Stimulated activated CD4-positive, alpha-beta T cell treated with anti-CD3 and anti-CD28 coated beads, Interleukin-1b, Interleukin-23, amount 100 ng/mL, for 4 hours (primary cell): ENCODE data around the gene CCR4.
"Not testable (repeated sequence)": the region's sequence is repeated elsewhere in the genome, so short reads cannot be mapped to it uniquely, and the experiment has no call there.

Source experiments
- DNase-seq, 2 donors: peaks; one replicate each; pipeline ENCODE4 v3.0.0-alpha.2; 2020; ENCODE audit warnings: low read depth in 2 of 2

The CCR4 gene

GRCh38 chr3:32983124-32983523 is 31.7 kb downstream of the CCR4 start:
- no peak for DNase-seq

- not testable (repeated sequence) for DNase-seq
These were observed 33.5 kb downstream of the CCR4 start for GRCh38 chr3:32984918-32985317.

- no peak for DNase-seq
These were observed 37.7 kb downstream of the CCR4 start for GRCh38 chr3:32989171-32989570.

DNA sequence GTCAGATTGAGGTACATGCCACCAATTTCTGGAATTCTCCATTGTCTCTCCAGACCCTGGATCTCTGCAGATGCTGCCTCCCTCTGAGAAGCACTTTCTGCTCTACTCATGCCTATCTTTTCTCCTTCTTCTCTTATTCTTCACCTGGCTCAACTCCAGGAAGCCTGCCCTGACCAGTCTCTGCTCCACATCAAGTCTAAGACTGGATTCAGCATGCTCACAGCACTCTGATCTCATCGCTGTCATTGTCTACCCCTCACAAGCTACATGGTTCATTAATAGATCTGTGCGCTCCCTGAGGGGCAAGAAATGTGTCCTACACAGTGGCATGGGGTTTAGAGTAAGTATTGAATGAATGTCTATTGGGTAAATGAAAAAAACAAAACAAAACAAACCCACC is 38.7 kb downstream of the CCR4 start:
- no peak for DNase-seq

DNA sequence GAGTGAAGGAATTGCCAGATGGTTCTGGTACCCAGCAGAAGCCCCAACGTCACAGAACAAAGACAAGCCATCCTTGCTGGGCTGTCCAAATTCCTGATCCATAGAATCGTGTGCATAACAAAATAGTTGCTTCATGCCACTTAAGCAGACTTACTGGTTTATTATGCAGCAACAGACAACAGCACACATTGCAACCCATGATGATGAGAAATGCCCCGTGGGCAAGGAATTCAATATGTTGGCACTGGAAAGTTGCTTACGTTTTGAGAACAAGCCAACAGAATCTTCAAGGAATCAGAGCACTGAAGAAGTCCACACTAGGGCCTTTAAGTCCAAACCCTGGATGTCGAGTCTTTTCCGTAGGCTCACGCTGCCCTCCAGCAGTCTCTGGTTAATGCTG is 40.3 kb downstream of the CCR4 start:
- DNase-seq: no peak

DNA sequence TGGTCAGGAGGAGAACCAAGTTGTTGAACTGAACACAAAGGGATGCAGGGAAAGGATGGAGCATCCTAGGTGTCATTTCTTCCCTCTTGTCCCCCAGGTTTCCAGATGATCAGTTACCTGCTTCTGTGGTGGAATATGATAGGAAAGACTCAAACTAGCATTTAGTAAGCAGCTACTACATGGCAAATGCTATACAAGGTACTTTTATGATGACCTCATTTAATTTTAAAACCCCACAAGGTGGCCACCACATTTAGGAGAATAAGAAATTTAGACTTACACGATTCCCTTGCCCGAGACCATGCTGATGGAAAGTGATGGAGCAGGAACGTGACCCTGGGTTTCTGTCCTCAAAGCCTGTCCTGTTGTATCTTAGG is 40.9 kb downstream of the CCR4 start:
- no peak for DNase-seq

GRCh38 chr3:32994045-32994444 is 42.6 kb downstream of the CCR4 start:
- no peak for DNase-seq

- DNase-seq: no peak
These were observed 43.7 kb downstream of the CCR4 start for GRCh38 chr3:32995098-32995497.

DNA sequence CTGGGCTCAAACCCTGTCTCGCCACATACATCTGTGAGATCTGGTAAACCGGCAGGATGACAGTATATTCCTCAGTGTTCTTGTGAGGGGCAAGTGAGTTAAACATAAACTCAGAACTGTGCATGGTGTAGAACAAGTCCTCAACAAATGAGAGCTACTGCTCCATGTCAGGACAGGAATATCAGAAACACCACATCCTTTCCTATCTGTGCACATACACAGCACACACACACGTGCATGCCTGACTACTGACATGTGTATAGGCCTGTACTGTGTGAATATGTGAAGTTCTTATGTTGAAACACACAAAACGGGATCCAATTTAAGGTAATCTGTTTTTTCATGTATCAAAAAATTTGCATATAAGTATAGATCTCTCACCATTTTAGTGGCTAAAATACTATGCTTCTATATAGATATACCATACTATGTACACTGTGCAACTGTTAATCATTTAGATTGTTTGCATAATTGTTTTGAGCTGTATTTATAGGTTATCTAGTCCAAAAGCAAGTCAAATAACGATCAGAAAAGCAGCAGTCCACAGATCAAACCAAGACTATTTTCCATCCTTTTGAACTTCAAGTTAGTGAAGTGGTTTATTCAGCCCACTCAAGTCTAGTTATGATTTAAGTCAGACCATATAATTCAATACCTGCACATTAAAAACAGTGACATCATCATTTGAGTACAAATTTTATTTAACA is 44.8 kb downstream of the CCR4 start:
- DNase-seq: no peak

GRCh38 chr3:32996755-32997091 is 45.3 kb downstream of the CCR4 start:
- no peak for DNase-seq

DNA sequence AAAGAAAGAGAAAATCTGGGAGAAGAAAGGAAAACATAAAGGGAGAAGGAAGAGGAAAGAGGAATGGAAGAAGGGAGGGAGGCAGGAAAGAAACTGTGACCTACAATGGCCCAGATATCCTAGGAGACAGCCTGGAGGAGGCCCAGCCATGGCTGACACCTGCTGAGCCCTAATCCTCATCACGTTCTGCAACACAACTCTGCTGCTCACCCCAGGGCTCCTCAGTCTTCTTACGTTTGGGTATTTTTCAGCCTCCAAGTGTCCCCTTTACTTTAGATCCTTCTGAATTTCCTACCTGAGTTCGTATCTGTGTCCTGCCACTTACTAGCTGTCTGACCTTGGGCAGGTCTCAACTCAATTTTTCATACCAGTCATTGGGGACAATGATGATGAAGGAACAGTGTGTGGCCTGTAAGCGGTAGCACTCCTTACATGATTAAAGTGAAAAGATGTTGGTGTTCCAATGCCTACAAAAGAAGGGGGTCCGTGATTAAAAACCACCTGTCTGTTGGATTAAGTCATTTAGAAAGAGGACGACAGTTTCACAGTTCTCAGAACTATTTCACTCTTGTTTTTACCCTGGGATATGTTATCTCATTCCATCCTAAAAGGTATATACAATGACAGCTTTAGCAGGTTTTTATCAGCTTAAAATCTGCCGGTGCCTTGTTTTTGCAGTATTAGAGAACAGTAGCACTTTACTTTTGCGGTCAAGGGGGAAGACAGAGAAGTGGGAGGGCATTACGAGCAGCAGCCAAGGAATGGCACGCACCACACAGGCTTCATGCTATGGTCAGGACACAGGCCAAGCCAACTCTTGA is 47.4 kb downstream of the CCR4 start:
- DNase-seq: no peak

GRCh38 chr3:33000691-33001385 is 49.4 kb downstream of the CCR4 start:
- no peak for DNase-seq

DNA sequence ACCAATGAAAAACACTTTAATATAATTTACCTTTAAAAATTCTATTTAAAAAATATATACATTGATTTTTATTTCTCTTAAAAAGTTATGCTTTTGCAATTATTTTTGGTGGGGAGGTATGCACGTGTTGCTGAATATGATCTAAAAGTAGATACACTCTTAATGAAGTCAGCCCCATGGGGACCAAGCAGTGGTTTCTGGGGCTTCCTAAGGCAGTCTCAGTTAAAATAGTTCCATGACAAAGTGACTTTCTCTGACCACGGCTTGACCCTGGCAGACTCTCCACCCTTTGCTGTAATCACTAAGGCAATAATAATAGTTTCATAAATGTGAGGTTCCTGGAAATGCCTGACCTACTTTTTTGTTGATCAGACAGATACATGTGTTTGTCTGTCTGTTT is 50.4 kb downstream of the CCR4 start:
- no peak for DNase-seq

DNA sequence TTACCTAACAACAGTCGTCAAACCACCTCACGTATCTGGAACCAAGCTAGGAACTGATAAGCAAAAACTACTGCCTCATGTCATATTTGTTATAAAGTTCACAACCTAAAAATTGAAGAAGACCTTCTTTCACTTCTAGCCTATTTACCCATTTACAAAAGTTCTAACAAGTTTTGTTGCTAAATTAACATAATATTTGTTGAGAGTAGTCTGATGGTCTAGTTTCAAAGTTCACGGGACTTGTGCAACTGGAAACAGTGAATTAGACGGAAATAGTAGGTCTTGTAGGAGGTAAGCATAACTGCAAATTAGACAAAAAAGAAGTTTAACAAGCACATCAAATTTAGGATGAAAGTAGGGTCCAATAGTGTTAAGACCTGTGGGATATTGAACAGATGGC is 51.9 kb downstream of the CCR4 start:
- no peak for DNase-seq

DNA sequence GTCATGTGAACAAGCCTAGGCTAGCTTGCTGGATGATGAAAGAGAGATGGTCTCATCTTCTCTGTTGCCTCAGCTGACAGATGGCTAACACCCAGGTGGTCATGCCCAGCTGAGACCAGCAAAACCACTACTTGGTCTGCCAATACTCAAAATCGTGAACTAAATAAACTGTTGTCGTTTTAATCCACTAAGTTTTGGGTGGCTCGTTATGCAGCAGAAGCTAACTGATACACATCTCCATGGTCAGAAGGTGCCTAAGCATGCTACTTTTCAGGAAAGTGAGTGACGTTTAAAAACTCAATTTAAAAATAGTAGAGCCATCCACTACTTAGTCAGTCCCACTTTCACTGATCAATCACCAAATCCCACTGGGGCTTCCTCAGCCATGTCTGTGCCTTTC is 52.8 kb downstream of the CCR4 start:
- no peak for DNase-seq

GRCh38 chr3:33004961-33005360 is 53.5 kb downstream of the CCR4 start:
- DNase-seq: no peak
